Aorta (tissue), 5 donors: ENCODE results near the gene BRINP1. TPM values are rescaled to one million over a fixed set of nuclear protein-coding genes. Genes with fewer than 3 reads are reported as not detected.
A peak's percentile ranks its signal among the peaks of the same experiment; 100 is the strongest.

Source experiments
- ATAC-seq: fragments of 200-7000 bp; cut with Tn5 transposase; one replicate; pipeline ENCODE4 v1.9.1; 2022; ENCODE audit warnings: moderate library complexity; ENCODE audit not compliant: low FRiP score
- DNase-seq, 2 donors: peaks; one replicate each; pipeline ENCODE4 v3.0.0-alpha.2; 2020
- H3K27ac ChIP-seq, 2 donors: one replicate each; pipeline ENCODE4 v1.5.1; 2013; ENCODE audit warnings: low read length in 2 of 2, mild to moderate bottlenecking in 2 of 2, moderate library complexity in 2 of 2, control low read depth in 1 of 2, inconsistent platforms in 1 of 2, low read depth in 1 of 2
- H3K27me3 ChIP-seq, 2 donors: one replicate each; pipeline ENCODE4 v1.6.1; 2013; ENCODE audit warnings: control low read depth in 1 of 2, low read length in 1 of 2, mild to moderate bottlenecking in 1 of 2, moderate library complexity in 1 of 2; ENCODE audit not compliant: insufficient read depth in 2 of 2, control insufficient read depth in 1 of 2
- H3K36me3 ChIP-seq, 2 donors: one replicate each; pipeline ENCODE4 v1.6.1; 2013; ENCODE audit warnings: control low read depth in 1 of 2, low read length in 1 of 2, mild to moderate bottlenecking in 1 of 2; ENCODE audit not compliant: insufficient read depth in 2 of 2, control insufficient read depth in 1 of 2
- H3K4me1 ChIP-seq, 2 donors: one replicate each; pipeline ENCODE4 v1.6.1; 2013; ENCODE audit warnings: low read length in 2 of 2, control low read depth in 1 of 2, mild to moderate bottlenecking in 1 of 2, moderate library complexity in 1 of 2; ENCODE audit not compliant: insufficient read depth in 2 of 2, control insufficient read depth in 1 of 2
- H3K4me3 ChIP-seq, 2 donors: one replicate each; pipeline ENCODE4 v1.5.1; 2013; ENCODE audit warnings: low read length in 2 of 2, control low read depth in 1 of 2, mild to moderate bottlenecking in 1 of 2
- H3K9me3 ChIP-seq: one replicate; pipeline ENCODE4 v1.6.1; 2013; ENCODE audit warnings: mild to moderate bottlenecking, low read length; ENCODE audit not compliant: control insufficient read depth
- WGBS, 2 donors: extraction: QIAGEN DNeasy Blood & Tissue Kit; methylation state at CpG; one replicate each; pipeline ENCODE4 v1.1.7; 2013; 5-methylcytosine and 5-hydroxymethylcytosine counted together
- intact Hi-C, 2 donors: fragments of 100-400 bp; cut with DNase I; formaldehyde crosslinking; loops; one replicate each; pipeline versions ENCODE4 v1.14.2 to v1.15.0; 2022
- polyA plus RNA-seq, 2 donors: library from polyadenylated mRNA; stranded (reverse); fragments of 200-250 nt; gene quantifications; one replicate each; pipeline ENCODE4 v1.2.3, GENCODE V29; 2013
- total RNA-seq, 2 donors: library from RNA; stranded (reverse); fragmentation: NEBNext Ultra II Directional; extraction: Animal tissue kit (Norgen Biotek cat#: 25700); gene quantifications; one replicate each; pipeline ENCODE4 v1.2.1, GENCODE V29; 2021
- donor health status: healthy with polysubstance abuse.
- donor health status: Bipolar disorder and iron deficiency.
- donor health status: DM: no; HTN: no; CAD: no.
- donor health status: DM: no; HTN: no; CAD: no.
- donor health status: DM: yes; HTN: yes; CAD: no.

Gene BRINP1
- total and polyA plus RNA-seq, 4 donors, result 0.23 to 5.0 (median 0.55) TPM

DNA sequence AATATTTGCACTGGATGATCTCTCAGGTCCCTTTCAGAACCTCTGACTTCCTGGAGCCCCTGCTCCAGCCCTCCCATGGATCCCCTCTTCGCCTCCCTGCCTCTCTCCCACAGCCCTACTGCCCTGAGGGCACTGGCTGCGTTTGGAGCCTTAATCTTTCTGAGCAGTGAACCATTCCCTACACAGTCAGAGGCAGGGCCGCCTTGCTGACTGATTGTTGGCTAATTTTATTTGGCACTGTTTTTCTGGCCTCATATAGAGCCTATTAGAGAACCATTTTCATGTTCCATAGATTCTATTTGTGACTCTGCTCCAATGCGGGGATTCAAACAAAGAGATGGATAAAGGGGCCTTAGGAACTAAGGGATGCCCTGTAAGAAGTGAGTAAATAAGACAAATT lies 91.1 kb downstream of the BRINP1 start:
- ATAC-seq, result no peak
- Histone ChIP-seq H3K4me3 (no peak overlapping the region), H3K36me3 (no peaks in the 10 kb centered on the region), H3K9me3 (no peaks in the 10 kb centered on the region), H3K4me1 (peaks cover 0 to 6% of the 10 kb centered on the region in 2 donors), H3K27me3 (no peaks in the 10 kb centered on the region), H3K27ac (no peak overlapping the region)
- no peak for DNase-seq
- WGBS, 2 donors, result 67 to 73% methylated on average over 4 of the region's 4 CpGs
- intact Hi-C loops, result no loop called here

DNA sequence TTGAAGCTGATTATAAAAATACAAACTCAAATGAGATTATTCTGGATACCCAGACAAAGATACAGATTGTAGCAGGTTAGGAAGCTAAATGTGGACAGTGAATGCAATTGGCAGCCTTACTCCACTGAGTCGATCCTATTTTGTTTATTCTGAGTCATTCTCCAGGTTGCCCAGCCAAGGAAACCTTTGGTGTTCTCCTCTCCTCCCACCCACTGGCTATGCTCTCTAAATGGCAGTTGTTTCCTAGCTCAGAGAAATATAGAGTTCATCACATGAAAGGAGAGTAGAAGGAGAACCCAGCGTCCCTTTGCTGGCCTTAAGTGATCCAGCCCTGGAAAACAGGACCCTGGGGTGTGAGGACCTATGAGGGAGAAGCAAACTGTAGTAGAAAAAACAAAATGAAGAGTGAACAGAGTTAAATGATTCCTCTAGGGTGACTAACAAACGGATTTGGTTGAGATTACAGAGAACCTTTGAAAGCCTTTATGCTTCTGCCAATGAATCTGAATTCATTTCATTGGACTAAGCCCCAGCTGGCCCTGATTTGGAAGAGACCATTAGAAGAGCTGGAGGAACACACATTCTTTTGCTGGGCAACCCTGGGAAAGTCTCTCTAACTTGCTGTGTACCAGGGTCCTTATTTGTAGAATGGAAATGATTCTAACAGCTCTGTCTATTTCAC lies 95.1 kb downstream of the BRINP1 start:
- peaks cover 3 to 6% of the 10 kb centered on the region in 2 donors for H3K4me1 ChIP-seq
- no peaks in the 10 kb centered on the region for H3K36me3 ChIP-seq
- peak overlapping the region in 1 of 2 donors; percentile 14 for H3K27ac ChIP-seq
- no peak overlapping the region for H3K4me3 ChIP-seq
- WGBS, 2 donors, result 8 to 15% methylated on average over 3 of the region's 3 CpGs
- H3K27me3 ChIP-seq, result no peaks in the 10 kb centered on the region
- ATAC-seq, result no peak
- H3K9me3 ChIP-seq, result no peaks in the 10 kb centered on the region
- intact Hi-C loops, result no loop called here
- DNase-seq, result no peak

DNA sequence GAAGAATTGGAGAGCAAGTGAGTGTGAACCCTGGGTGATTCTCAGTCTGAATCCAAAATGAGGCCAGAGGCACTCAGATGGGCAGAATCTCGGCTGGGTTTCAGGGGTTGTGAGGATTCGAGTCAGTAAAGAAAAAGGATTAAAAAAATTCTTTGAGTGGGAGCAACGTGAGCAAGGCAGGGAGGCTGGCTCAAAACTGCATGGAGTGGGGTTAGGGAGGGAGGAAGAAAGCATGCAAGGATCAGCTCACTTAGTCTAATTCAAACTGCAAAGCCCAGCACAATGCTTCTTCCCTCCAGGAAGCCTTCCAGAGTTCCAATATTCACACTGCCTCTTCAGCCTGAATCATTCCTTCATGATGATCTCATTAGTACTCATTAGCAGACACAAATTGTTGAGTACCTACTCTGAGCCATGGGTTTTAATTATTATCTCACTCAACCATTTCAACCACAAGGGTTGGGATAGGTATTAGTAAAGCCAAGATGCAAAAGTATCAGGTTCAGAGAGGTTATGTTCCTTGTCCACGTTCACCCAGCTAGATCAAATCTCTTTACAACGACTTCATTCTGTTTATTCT lies 95.8 kb downstream of the BRINP1 start:
- DNase-seq, result no peak
- Histone ChIP-seq H3K4me3 (no peak overlapping the region), H3K36me3 (no peaks in the 10 kb centered on the region), H3K9me3 (no peaks in the 10 kb centered on the region), H3K27me3 (no peaks in the 10 kb centered on the region), H3K4me1 (peaks cover 3 to 6% of the 10 kb centered on the region in 2 donors), H3K27ac (no peak overlapping the region)
- 20 to 28% methylated on average over 5 of the region's 5 CpGs for WGBS, 2 donors
- intact Hi-C loops, result no loop called here
- ATAC-seq, result no peak

- ATAC-seq (no peak), DNase-seq (no peak)
- intact Hi-C loops, result no loop called here
These were observed 96.6 kb downstream of the BRINP1 start for GRCh38 chr9:119272500-119273211.

DNA sequence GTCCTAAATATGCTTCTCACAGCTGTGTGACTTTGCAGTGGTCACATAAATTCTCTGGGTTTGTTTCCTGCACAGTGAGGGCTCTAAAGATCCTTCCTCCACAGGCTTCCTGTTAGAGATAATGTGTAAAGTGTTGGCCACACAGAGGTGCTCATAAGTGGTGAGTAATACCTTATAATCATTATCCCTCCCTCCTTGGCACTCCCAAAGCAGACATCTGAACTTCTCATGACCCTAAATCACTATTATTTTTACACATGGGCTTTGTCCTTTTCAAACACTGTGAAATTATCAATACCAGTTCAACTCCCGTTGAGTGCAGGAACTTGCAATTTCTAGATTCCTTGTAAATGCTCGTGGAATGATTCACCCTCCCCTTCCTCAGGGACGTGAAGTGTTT lies 100.2 kb downstream of the BRINP1 start:
- Histone ChIP-seq H3K4me3 (no peak overlapping the region), H3K9me3 (no peaks in the 10 kb centered on the region), H3K27me3 (no peaks in the 10 kb centered on the region), H3K27ac (no peak overlapping the region), H3K4me1 (peaks cover 0 to 3% of the 10 kb centered on the region in 2 donors), H3K36me3 (no peaks in the 10 kb centered on the region)
- 14 to 34% methylated on average over 3 of the region's 3 CpGs for WGBS, 2 donors
- ATAC-seq (no peak), DNase-seq (no peak)
- intact Hi-C loops, result no loop called here

More at GRCh38 chr9:119272500-119273211, 96.6 kb downstream of the BRINP1 start:
- 50 to 64% methylated on average over 5 of the region's 5 CpGs for WGBS, 2 donors
- Histone ChIP-seq H3K27ac (no peak overlapping the region), H3K9me3 (no peaks in the 10 kb centered on the region), H3K4me3 (no peak overlapping the region), H3K4me1 (peaks cover 3 to 6% of the 10 kb centered on the region in 2 donors), H3K27me3 (no peaks in the 10 kb centered on the region), H3K36me3 (no peaks in the 10 kb centered on the region)

DNA sequence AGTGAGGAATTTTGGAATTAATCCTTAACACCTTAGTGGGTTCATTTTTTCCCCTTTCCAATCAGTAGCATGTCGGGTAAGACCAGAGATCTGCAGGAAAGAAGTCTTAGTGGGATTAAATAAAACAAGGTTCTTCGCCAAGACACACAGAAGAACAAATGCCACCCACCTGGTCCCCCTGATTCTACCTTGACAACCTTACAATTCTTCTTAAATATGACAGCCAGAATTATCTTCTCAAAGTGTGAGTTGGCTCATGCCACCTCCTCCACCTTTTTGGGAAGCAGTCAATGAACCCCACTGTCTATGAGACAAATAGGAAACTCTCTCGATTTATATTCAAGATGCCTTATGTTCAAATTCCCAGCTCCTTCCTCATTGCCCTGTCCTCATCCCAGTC lies 105.1 kb downstream of the BRINP1 start:
- no peaks in the 10 kb centered on the region for H3K27me3 ChIP-seq
- no peak overlapping the region for H3K4me3 ChIP-seq
- no peaks in the 10 kb centered on the region for H3K36me3 ChIP-seq
- WGBS, 2 donors, result 85 to 92% methylated on average over 3 of the region's 3 CpGs
- no peaks in the 10 kb centered on the region for H3K9me3 ChIP-seq
- intact Hi-C loops, result no loop called here
- no peaks in the 10 kb centered on the region for H3K4me1 ChIP-seq
- no peak overlapping the region for H3K27ac ChIP-seq
- ATAC-seq, result no peak
- DNase-seq, result no peak

GRCh38 chr9:119257592-119257991 lies 111.6 kb downstream of the BRINP1 start:
- no peak for DNase-seq
- Histone ChIP-seq H3K27me3 (no peaks in the 10 kb centered on the region), H3K9me3 (peaks cover 2% of the 10 kb centered on the region), H3K36me3 (no peaks in the 10 kb centered on the region), H3K4me1 (no peaks in the 10 kb centered on the region), H3K4me3 (no peak overlapping the region), H3K27ac (no peak overlapping the region)
- no peak for ATAC-seq
- WGBS, 2 donors, result 67 to 68% methylated on average over 4 of the region's 4 CpGs
- intact Hi-C loops, result no loop called here

DNA sequence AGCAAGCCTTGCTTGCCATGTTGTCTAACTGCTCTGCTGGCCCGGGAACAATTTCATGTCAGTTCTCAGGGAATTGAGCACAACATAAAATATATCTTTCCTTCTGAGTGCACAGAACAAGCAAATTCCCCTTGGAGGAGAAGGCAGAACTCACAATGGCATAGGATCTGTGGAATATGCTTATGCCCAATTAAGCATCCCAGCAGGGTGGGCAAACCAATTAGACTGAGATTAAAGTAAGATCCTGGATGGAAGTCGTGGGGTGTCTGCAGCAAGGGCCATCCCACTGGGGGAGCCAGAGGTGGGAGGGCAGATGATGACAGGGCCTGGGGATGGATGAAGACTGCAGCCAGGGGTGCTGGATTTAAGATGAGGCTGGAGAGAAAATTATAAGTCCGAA lies 114.1 kb downstream of the BRINP1 start:
- Histone ChIP-seq H3K4me3 (no peak overlapping the region), H3K9me3 (peaks cover 4% of the 10 kb centered on the region), H3K4me1 (peaks cover 0 to 1% of the 10 kb centered on the region in 2 donors), H3K27me3 (no peaks in the 10 kb centered on the region), H3K36me3 (no peaks in the 10 kb centered on the region), H3K27ac (no peak overlapping the region)
- WGBS, 2 donors, result 55 to 57% methylated on average over 3 of the region's 3 CpGs
- DNase-seq (no peak), ATAC-seq (no peak)
- intact Hi-C loops, result no loop called here
